ENCODE measurements around the gene TM2D3.

Gene TM2D3

GRCh38 chr15:101615414-101615985 lies 36.7 kb downstream of the TM2D3 start:
- Histone ChIP-seq H3K79me1 (ENCODE audit: low read length) (no peaks in the 10 kb centered on the region), H3K23ac (ENCODE audit: low read length) (no peak overlapping the region), H2AK5ac (ENCODE audit: low read length) (no peak overlapping the region), H3K9ac (ENCODE audit: low read length) (peak overlapping the region; percentile 8), H3K36me3 (ENCODE audit: control insufficient read depth, insufficient read depth, low read length) (no peaks in the 10 kb centered on the region), H3K4me2 (ENCODE audit: low read length) (no peak overlapping the region), H3K27ac (ENCODE audit: low read depth, low read length) (no peak overlapping the region), H2BK120ac (ENCODE audit: low read depth, low read length) (no peak overlapping the region), H3K79me2 (ENCODE audit: control insufficient read depth, insufficient read depth, low read length) (no peaks in the 10 kb centered on the region), H3K4ac (ENCODE audit: low read depth, low read length) (no peak overlapping the region), H3K27me3 (ENCODE audit: insufficient read depth, low read length, poor library complexity) (no peaks in the 10 kb centered on the region), H4K8ac (ENCODE audit: low read depth, low read length) (no peak overlapping the region), H2BK5ac (ENCODE audit: low read length) (no peak overlapping the region), H3K4me1 (ENCODE audit: control insufficient read depth, low read depth, low read length) (peaks cover 2% of the 10 kb centered on the region), H4K5ac (ENCODE audit: low read length) (no peak overlapping the region), H3K4me3 (ENCODE audit: low read length) (no peak overlapping the region), H3K18ac (ENCODE audit: low read length) (no peak overlapping the region), H3K56ac (ENCODE audit: low read length) (peak overlapping the region; percentile 27), H2BK15ac (replicated peaks; ENCODE audit: low read depth) (no peak overlapping the region)
- peak; percentile 5 for DNase-seq
- no CpG with 5 or more reads among the region's 15 CpGs for WGBS (ENCODE audit: extremely low coverage, insufficient coverage, low lambda C conversion rate)

GRCh38 chr15:101614761-101615160 lies 37.4 kb downstream of the TM2D3 start:
- H4K8ac ChIP-seq (ENCODE audit: low read depth, low read length) = no peak overlapping the region
- no peak overlapping the region for H3K23ac ChIP-seq (ENCODE audit: low read length)
- no peaks in the 10 kb centered on the region for H3K79me1 ChIP-seq (ENCODE audit: low read length)
- peak; percentile 3 for DNase-seq
- no peak overlapping the region for H3K4me3 ChIP-seq (ENCODE audit: low read length)
- H2BK5ac ChIP-seq (ENCODE audit: low read length) = no peak overlapping the region
- no peaks in the 10 kb centered on the region for H3K36me3 ChIP-seq (ENCODE audit: control insufficient read depth, insufficient read depth, low read length)
- no peak overlapping the region for H2AK5ac ChIP-seq (ENCODE audit: low read length)
- no peak overlapping the region for H3K56ac ChIP-seq (ENCODE audit: low read length)
- H3K27me3 ChIP-seq (ENCODE audit: insufficient read depth, low read length, poor library complexity) = no peaks in the 10 kb centered on the region
- peaks cover 2% of the 10 kb centered on the region for H3K4me1 ChIP-seq (ENCODE audit: control insufficient read depth, low read depth, low read length)
- H3K27ac ChIP-seq (ENCODE audit: low read depth, low read length) = no peak overlapping the region
- no CpG with 5 or more reads among the region's 11 CpGs for WGBS (ENCODE audit: extremely low coverage, insufficient coverage, low lambda C conversion rate)
- no peaks in the 10 kb centered on the region for H3K79me2 ChIP-seq (ENCODE audit: control insufficient read depth, insufficient read depth, low read length)
- no peak overlapping the region for H3K4me2 ChIP-seq (ENCODE audit: low read length)
- no peak overlapping the region for H3K4ac ChIP-seq (ENCODE audit: low read depth, low read length)
- no peak overlapping the region for H3K9ac ChIP-seq (ENCODE audit: low read length)
- no peak overlapping the region for H2BK120ac ChIP-seq (ENCODE audit: low read depth, low read length)
- H3K18ac ChIP-seq (ENCODE audit: low read length) = no peak overlapping the region
- no peak overlapping the region for H4K5ac ChIP-seq (ENCODE audit: low read length)
- H2BK15ac ChIP-seq (replicated peaks; ENCODE audit: low read depth) = no peak overlapping the region

- Histone ChIP-seq H3K27me3 (ENCODE audit: insufficient read depth, low read length, poor library complexity) (no peaks in the 10 kb centered on the region), H2BK120ac (ENCODE audit: low read depth, low read length) (no peak overlapping the region), H4K8ac (ENCODE audit: low read depth, low read length) (no peak overlapping the region), H2BK5ac (ENCODE audit: low read length) (no peak overlapping the region), H3K79me2 (ENCODE audit: control insufficient read depth, insufficient read depth, low read length) (no peaks in the 10 kb centered on the region), H2BK15ac (replicated peaks; ENCODE audit: low read depth) (no peak overlapping the region), H3K23ac (ENCODE audit: low read length) (no peak overlapping the region), H3K18ac (ENCODE audit: low read length) (no peak overlapping the region), H3K4me1 (ENCODE audit: control insufficient read depth, low read depth, low read length) (peaks cover 2% of the 10 kb centered on the region), H3K4me2 (ENCODE audit: low read length) (no peak overlapping the region), H4K5ac (ENCODE audit: low read length) (no peak overlapping the region), H3K79me1 (ENCODE audit: low read length) (no peaks in the 10 kb centered on the region), H3K36me3 (ENCODE audit: control insufficient read depth, insufficient read depth, low read length) (no peaks in the 10 kb centered on the region), H3K27ac (ENCODE audit: low read depth, low read length) (no peak overlapping the region), H3K56ac (ENCODE audit: low read length) (no peak overlapping the region), H3K4ac (ENCODE audit: low read depth, low read length) (no peak overlapping the region), H3K9ac (ENCODE audit: low read length) (no peak overlapping the region), H3K4me3 (ENCODE audit: low read length) (no peak overlapping the region), H2AK5ac (ENCODE audit: low read length) (no peak overlapping the region)
- no CpG with 5 or more reads among the region's 14 CpGs for WGBS (ENCODE audit: extremely low coverage, insufficient coverage, low lambda C conversion rate)
- DNase-seq = no peak
Measured at GRCh38 chr15:101614001-101614585, 38.1 kb downstream of the TM2D3 start.

- no peak overlapping the region for H2AK5ac ChIP-seq (ENCODE audit: low read length)
- H3K27ac ChIP-seq (ENCODE audit: low read depth, low read length) = no peak overlapping the region
- H3K9ac ChIP-seq (ENCODE audit: low read length) = no peak overlapping the region
- peaks cover 2% of the 10 kb centered on the region for H3K4me1 ChIP-seq (ENCODE audit: control insufficient read depth, low read depth, low read length)
- H2BK5ac ChIP-seq (ENCODE audit: low read length) = no peak overlapping the region
- no peak overlapping the region for H3K4me2 ChIP-seq (ENCODE audit: low read length)
- H2BK15ac ChIP-seq (replicated peaks; ENCODE audit: low read depth) = no peak overlapping the region
- H3K36me3 ChIP-seq (ENCODE audit: control insufficient read depth, insufficient read depth, low read length) = no peaks in the 10 kb centered on the region
- no peak overlapping the region for H3K23ac ChIP-seq (ENCODE audit: low read length)
- H4K8ac ChIP-seq (ENCODE audit: low read depth, low read length) = no peak overlapping the region
- no peak overlapping the region for H3K56ac ChIP-seq (ENCODE audit: low read length)
- WGBS (ENCODE audit: extremely low coverage, insufficient coverage, low lambda C conversion rate) = no CpG with 5 or more reads among the region's 20 CpGs
- H3K4me3 ChIP-seq (ENCODE audit: low read length) = no peak overlapping the region
- H3K79me2 ChIP-seq (ENCODE audit: control insufficient read depth, insufficient read depth, low read length) = no peaks in the 10 kb centered on the region
- H3K18ac ChIP-seq (ENCODE audit: low read length) = no peak overlapping the region
- H3K4ac ChIP-seq (ENCODE audit: low read depth, low read length) = no peak overlapping the region
- DNase-seq = no peak
- H2BK120ac ChIP-seq (ENCODE audit: low read depth, low read length) = no peak overlapping the region
- no peaks in the 10 kb centered on the region for H3K27me3 ChIP-seq (ENCODE audit: insufficient read depth, low read length, poor library complexity)
- no peaks in the 10 kb centered on the region for H3K79me1 ChIP-seq (ENCODE audit: low read length)
- H4K5ac ChIP-seq (ENCODE audit: low read length) = no peak overlapping the region
Measured at GRCh38 chr15:101613130-101614000, 38.8 kb downstream of the TM2D3 start.

GRCh38 chr15:101612676-101613075 lies 39.5 kb downstream of the TM2D3 start:
- H4K5ac ChIP-seq (ENCODE audit: low read length) = no peak overlapping the region
- no peak overlapping the region for H3K9ac ChIP-seq (ENCODE audit: low read length)
- peaks cover 2% of the 10 kb centered on the region for H3K4me1 ChIP-seq (ENCODE audit: control insufficient read depth, low read depth, low read length)
- no peak overlapping the region for H2BK120ac ChIP-seq (ENCODE audit: low read depth, low read length)
- H3K79me1 ChIP-seq (ENCODE audit: low read length) = no peaks in the 10 kb centered on the region
- no peak overlapping the region for H3K27ac ChIP-seq (ENCODE audit: low read depth, low read length)
- H3K79me2 ChIP-seq (ENCODE audit: control insufficient read depth, insufficient read depth, low read length) = no peaks in the 10 kb centered on the region
- WGBS (ENCODE audit: extremely low coverage, insufficient coverage, low lambda C conversion rate) = no CpG with 5 or more reads among the region's 11 CpGs
- no peak overlapping the region for H3K56ac ChIP-seq (ENCODE audit: low read length)
- H3K4ac ChIP-seq (ENCODE audit: low read depth, low read length) = no peak overlapping the region
- no peak overlapping the region for H2BK5ac ChIP-seq (ENCODE audit: low read length)
- H4K8ac ChIP-seq (ENCODE audit: low read depth, low read length) = no peak overlapping the region
- H2AK5ac ChIP-seq (ENCODE audit: low read length) = no peak overlapping the region
- no peak overlapping the region for H2BK15ac ChIP-seq (replicated peaks; ENCODE audit: low read depth)
- no peaks in the 10 kb centered on the region for H3K27me3 ChIP-seq (ENCODE audit: insufficient read depth, low read length, poor library complexity)
- H3K4me3 ChIP-seq (ENCODE audit: low read length) = no peak overlapping the region
- no peak overlapping the region for H3K4me2 ChIP-seq (ENCODE audit: low read length)
- DNase-seq = no peak
- H3K23ac ChIP-seq (ENCODE audit: low read length) = no peak overlapping the region
- no peak overlapping the region for H3K18ac ChIP-seq (ENCODE audit: low read length)
- no peaks in the 10 kb centered on the region for H3K36me3 ChIP-seq (ENCODE audit: control insufficient read depth, insufficient read depth, low read length)
